ENCODE data around the gene LRIG2. TPM values are rescaled to one million over a fixed set of nuclear protein-coding genes. Genes with fewer than 3 reads are reported as not detected.

LRIG2 gene
- total and polyA plus RNA-seq, 2 donors (not counting 1 experiment from before 2014, with no cell fraction given): 12.4 to 30.6 TPM

DNA sequence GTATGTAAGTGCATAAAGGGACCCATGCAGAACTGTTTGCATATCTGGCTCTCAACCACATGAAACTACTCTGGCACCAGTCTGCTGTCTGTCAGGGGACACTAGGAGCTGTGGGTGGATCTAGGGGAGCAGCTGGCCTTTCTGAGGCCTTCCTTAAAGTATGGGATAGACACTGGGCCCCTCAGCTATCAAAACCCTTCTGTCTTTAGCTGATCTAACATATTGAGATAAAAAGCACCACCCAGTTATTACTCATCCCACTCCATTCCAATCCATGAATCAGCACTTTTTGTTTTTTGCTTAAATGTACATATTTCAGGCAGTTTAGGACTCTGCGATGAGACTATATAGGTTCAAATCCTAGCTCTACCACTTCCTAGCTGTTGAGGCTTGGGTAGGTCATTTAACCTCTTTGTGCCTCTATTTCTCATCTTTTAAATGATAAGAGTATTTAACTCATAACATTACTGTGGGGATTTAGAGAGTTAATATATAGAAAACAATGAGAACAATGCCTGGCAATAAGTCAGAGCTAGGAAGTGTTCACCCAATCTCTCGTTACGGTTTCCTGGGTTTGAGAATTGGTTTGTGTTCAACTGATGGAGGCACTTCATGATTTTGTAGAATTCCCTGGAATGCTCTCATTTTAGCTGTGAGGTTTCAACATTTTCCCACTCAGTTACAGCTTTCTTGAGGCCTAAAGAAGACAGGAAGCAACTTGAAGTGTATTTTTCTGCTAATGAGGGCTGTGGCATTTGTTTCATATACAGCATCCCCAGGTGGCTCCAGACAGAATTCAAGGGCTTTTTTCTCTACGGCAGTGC, 68.9 kb downstream of the LRIG2 start:
- ChIA-PET CTCF (interaction anchor here (0.6 to 4.4 kb wide), 6 partner anchors 43 to 1140 kb away, joined by 3 to 35 read pairs (median 4); partner anchors contain the start of gene AP4B1), POLR2A (no interaction called here)
- H3K4me3 Mint-ChIP-seq: no peak overlapping the region

DNA sequence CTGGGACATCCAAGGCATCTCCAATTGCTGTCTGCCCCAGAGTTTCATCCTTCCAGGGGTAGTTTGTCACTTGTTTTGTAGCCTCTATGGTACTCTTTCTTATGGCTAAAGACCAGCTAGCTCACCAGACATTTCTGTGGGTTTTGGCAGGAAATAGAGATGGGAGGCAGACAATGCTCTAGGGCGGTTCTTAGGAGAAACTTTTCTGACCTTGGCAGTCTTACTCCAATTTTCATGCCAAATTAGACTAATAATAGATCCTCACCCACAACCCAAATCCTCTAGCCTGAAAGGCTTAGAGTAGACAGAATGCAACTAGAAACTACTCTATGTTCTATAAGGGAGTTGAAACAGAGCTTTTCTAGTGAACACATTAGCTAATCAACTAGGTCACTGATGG, 69.8 kb downstream of the LRIG2 start:
- no peak overlapping the region for H3K27ac Mint-ChIP-seq
- no peak for ATAC-seq (ENCODE audit: low read depth)
- CTCF ChIA-PET: interaction anchor here (4.4 kb wide), 1 partner anchor 1139 kb away, joined by 35 read pairs; no protein-coding TSS in a partner anchor

More for the DNA sequence above, 68.9 kb downstream of the LRIG2 start:
- Histone ChIP-seq H3K27me3 (replicated peaks in 1 of 4; ENCODE audit: control extremely low read depth in 1 of 4, control insufficient read depth in 3 of 4, insufficient read depth in 4 of 4, low read length in 3 of 4) (no peaks in the 10 kb centered on the region), H3K4me1 (ENCODE audit: control insufficient read depth in 2 of 2, insufficient read depth in 2 of 2, low read length in 2 of 2) (peaks cover 0 to 5% of the 10 kb centered on the region in 2 donors), H2AFZ (ENCODE audit: insufficient read depth, low read depth, low read length, poor library complexity, severe bottlenecking) (no peak overlapping the region), H3K79me2 (ENCODE audit: control insufficient read depth, insufficient read depth, low read length) (no peaks in the 10 kb centered on the region), H3K4me2 (replicated peaks; ENCODE audit: low read depth, low read length, poor library complexity, severe bottlenecking) (no peak overlapping the region), H3K27ac (ENCODE audit: low read length in 2 of 2) (no peak overlapping the region), H3K9ac (ENCODE audit: low read length) (no peak overlapping the region), H3K9me3 (ENCODE audit: control extremely low read depth in 1 of 3, control insufficient read depth in 2 of 3, insufficient read depth in 1 of 3, low read length in 2 of 3) (no peaks in the 10 kb centered on the region), H3K36me3 (replicated peaks in 1 of 2; ENCODE audit: control extremely low read depth in 1 of 2, control insufficient read depth in 1 of 2, extremely low read depth in 1 of 2, insufficient read depth in 2 of 2, low read length in 1 of 2) (no peaks in the 10 kb centered on the region), H3K4me3 (ENCODE audit: control extremely low read depth in 1 of 5, extremely low read depth in 1 of 5, insufficient read depth in 1 of 5, low read depth in 2 of 5, low read length in 4 of 5) (no peak overlapping the region), H4K20me1 (ENCODE audit: control insufficient read depth, insufficient read depth, low read length, poor library complexity, severe bottlenecking) (no peaks in the 10 kb centered on the region)
- Mint-ChIP-seq H3K27ac (no peak overlapping the region), H3K4me1 (peaks cover 2% of the 10 kb centered on the region), H3K27me3 (no peaks in the 10 kb centered on the region), H3K9me3 (ENCODE audit: insufficient read depth) (no peaks in the 10 kb centered on the region)
- WGBS (ENCODE audit: insufficient coverage): no CpG with 5 or more reads among the region's 4 CpGs
- intact Hi-C loops (cut with micrococcal nuclease): loop anchor here (2.0 kb wide), 1 partner anchor 311 kb away; no protein-coding TSS in a partner anchor
- DNase-seq: no peak
- TF ChIP-seq, protein P1, sequence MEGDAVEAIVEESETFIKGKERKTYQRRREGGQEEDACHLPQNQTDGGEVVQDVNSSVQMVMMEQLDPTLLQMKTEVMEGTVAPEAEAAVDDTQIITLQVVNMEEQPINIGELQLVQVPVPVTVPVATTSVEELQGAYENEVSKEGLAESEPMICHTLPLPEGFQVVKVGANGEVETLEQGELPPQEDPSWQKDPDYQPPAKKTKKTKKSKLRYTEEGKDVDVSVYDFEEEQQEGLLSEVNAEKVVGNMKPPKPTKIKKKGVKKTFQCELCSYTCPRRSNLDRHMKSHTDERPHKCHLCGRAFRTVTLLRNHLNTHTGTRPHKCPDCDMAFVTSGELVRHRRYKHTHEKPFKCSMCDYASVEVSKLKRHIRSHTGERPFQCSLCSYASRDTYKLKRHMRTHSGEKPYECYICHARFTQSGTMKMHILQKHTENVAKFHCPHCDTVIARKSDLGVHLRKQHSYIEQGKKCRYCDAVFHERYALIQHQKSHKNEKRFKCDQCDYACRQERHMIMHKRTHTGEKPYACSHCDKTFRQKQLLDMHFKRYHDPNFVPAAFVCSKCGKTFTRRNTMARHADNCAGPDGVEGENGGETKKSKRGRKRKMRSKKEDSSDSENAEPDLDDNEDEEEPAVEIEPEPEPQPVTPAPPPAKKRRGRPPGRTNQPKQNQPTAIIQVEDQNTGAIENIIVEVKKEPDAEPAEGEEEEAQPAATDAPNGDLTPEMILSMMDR (IDR thresholded peaks at IDR 0.05): no peak
- TF ChIP-seq EZH2 (IDR thresholded peaks at IDR 0.05; ENCODE audit: borderline replicate concordance, insufficient read depth, low read depth, low read length, poor library complexity, severe bottlenecking): no peak
- ATAC-seq (ENCODE audit: low read depth): no peak

More for the DNA sequence above, 69.8 kb downstream of the LRIG2 start:
- Histone ChIP-seq H3K4me3 (ENCODE audit: control extremely low read depth in 1 of 5, extremely low read depth in 1 of 5, insufficient read depth in 1 of 5, low read depth in 2 of 5, low read length in 4 of 5) (no peak overlapping the region), H3K36me3 (replicated peaks in 1 of 2; ENCODE audit: control extremely low read depth in 1 of 2, control insufficient read depth in 1 of 2, extremely low read depth in 1 of 2, insufficient read depth in 2 of 2, low read length in 1 of 2) (no peaks in the 10 kb centered on the region), H3K9ac (ENCODE audit: low read length) (no peak overlapping the region), H4K20me1 (ENCODE audit: control insufficient read depth, insufficient read depth, low read length, poor library complexity, severe bottlenecking) (no peaks in the 10 kb centered on the region), H2AFZ (ENCODE audit: insufficient read depth, low read depth, low read length, poor library complexity, severe bottlenecking) (no peak overlapping the region), H3K4me2 (replicated peaks; ENCODE audit: low read depth, low read length, poor library complexity, severe bottlenecking) (no peak overlapping the region), H3K79me2 (ENCODE audit: control insufficient read depth, insufficient read depth, low read length) (no peaks in the 10 kb centered on the region), H3K9me3 (ENCODE audit: control extremely low read depth in 1 of 3, control insufficient read depth in 2 of 3, insufficient read depth in 1 of 3, low read length in 2 of 3) (no peaks in the 10 kb centered on the region), H3K4me1 (ENCODE audit: control insufficient read depth in 2 of 2, insufficient read depth in 2 of 2, low read length in 2 of 2) (peaks cover 0 to 5% of the 10 kb centered on the region in 2 donors), H3K27ac (ENCODE audit: low read length in 2 of 2) (no peak overlapping the region), H3K27me3 (replicated peaks in 1 of 4; ENCODE audit: control extremely low read depth in 1 of 4, control insufficient read depth in 3 of 4, insufficient read depth in 4 of 4, low read length in 3 of 4) (no peaks in the 10 kb centered on the region)
- Mint-ChIP-seq H3K9me3 (ENCODE audit: insufficient read depth) (no peaks in the 10 kb centered on the region), H3K4me3 (no peak overlapping the region), H3K27me3 (no peaks in the 10 kb centered on the region), H3K4me1 (peaks cover 2% of the 10 kb centered on the region)
- no peak for DNase-seq
- intact Hi-C loops (cut with micrococcal nuclease): no loop called here
- TF ChIP-seq EZH2 (IDR thresholded peaks at IDR 0.05; ENCODE audit: borderline replicate concordance, insufficient read depth, low read depth, low read length, poor library complexity, severe bottlenecking): no peak
- TF ChIP-seq, protein P1 (IDR thresholded peaks at IDR 0.05): no peak
- POLR2A ChIA-PET: no interaction called here
- no CpG with 5 or more reads among the region's 1 CpG for WGBS (ENCODE audit: insufficient coverage)

All from B cell (primary cell).